PC-9 (cell line): ENCODE results near the gene SLC8A2. TPM values are rescaled to one million over a fixed set of nuclear protein-coding genes. Genes with fewer than 3 reads are reported as not detected.
A peak's percentile ranks its signal among the peaks of the same experiment; 100 is the strongest.

Experiments used
- Bru-seq: library from RNA; stranded (reverse); fragments of 400-500 nt; gene quantifications from one replicate; lab custom pipeline; 2021; lab: Mats Ljungman, UMichigan
- BruChase-seq, 2 experiments: library from RNA; stranded (reverse); fragments of 400-500 nt; gene quantifications; one replicate each; lab custom pipeline; 2021; lab: Mats Ljungman, UMichigan
- BruUV-seq: library from RNA; stranded (reverse); fragments of 400-500 nt; replicated peaks from 2 replicates; lab custom pipeline; 2021; lab: Mats Ljungman, UMichigan
- CTCF ChIA-PET: fragments of 300-600 bp; sonication (Branson Sonifier 250); formaldehyde crosslinking; loops from one replicate; lab custom pipeline; 2022; ENCODE audit warnings: antibody characterized with exemption; lab: Charles Lee
- POLR2A ChIA-PET: fragments of 300-600 bp; sonication (Branson Sonifier 250); formaldehyde crosslinking; loops from one replicate; lab custom pipeline; 2022; ENCODE audit warnings: antibody characterized with exemption; ENCODE audit not compliant: unreplicated experiment; lab: Charles Lee
- DNase-seq, 2 experiments: peaks; one replicate each; pipeline versions ENCODE4 v3.0.0 to v3.0.0-alpha.2; 2015 to 2022; ENCODE audit warnings: mixed read lengths in 1 of 2
- H2AFZ ChIP-seq: fragments of 200-600 bp; sonication (generic); 2 replicates; pipeline ENCODE4 v1.8.1; 2017; ENCODE audit warnings: antibody characterized with exemption
- H3F3A ChIP-seq: fragments of 200-600 bp; sonication (generic); 2 replicates; pipeline ENCODE4 v1.8.1; 2017; ENCODE audit warnings: antibody characterized with exemption, mild to moderate bottlenecking, low read depth; ENCODE audit not compliant: insufficient read depth
- H3K27ac ChIP-seq: fragments of 200-600 bp; sonication (generic); 2 replicates; pipeline ENCODE4 v1.6.1; 2016; ENCODE audit warnings: mixed run types
- H3K27me3 ChIP-seq: fragments of 200-600 bp; sonication (generic); 2 replicates; pipeline ENCODE4 v1.6.1; 2016; ENCODE audit warnings: low read depth, mixed run types; ENCODE audit not compliant: insufficient read depth
- H3K36me3 ChIP-seq: fragments of 200-600 bp; sonication (generic); 2 replicates; pipeline ENCODE4 v1.6.1; 2016; ENCODE audit warnings: low read depth, mixed run types
- H3K4me1 ChIP-seq: fragments of 200-600 bp; sonication (generic); replicated peaks from 2 replicates; pipeline ENCODE4 v1.6.1; 2016; ENCODE audit warnings: mixed run types; ENCODE audit not compliant: insufficient read depth
- H3K4me2 ChIP-seq: fragments of 200-600 bp; sonication (generic); 2 replicates; pipeline ENCODE4 v1.6.1; 2017; ENCODE audit warnings: mixed run types
- H3K4me3 ChIP-seq: fragments of 200-600 bp; sonication (generic); 2 replicates; pipeline ENCODE4 v1.6.1; 2016; ENCODE audit warnings: mixed run types
- H3K79me2 ChIP-seq: fragments of 200-600 bp; sonication (generic); 2 replicates; pipeline ENCODE4 v1.6.1; 2017; ENCODE audit warnings: low read depth, mixed run types
- H3K9me2 ChIP-seq: fragments of 200-600 bp; sonication (generic); 2 replicates; pipeline ENCODE4 v1.8.1; 2017; ENCODE audit warnings: mild to moderate bottlenecking; ENCODE audit not compliant: insufficient read depth
- H3K9me3 ChIP-seq: fragments of 200-600 bp; sonication (generic); 2 replicates; pipeline ENCODE4 v1.8.1; 2016; ENCODE audit warnings: low read depth; ENCODE audit not compliant: insufficient read depth
- H4K20me1 ChIP-seq: fragments of 200-600 bp; sonication (generic); 2 replicates; pipeline ENCODE4 v1.8.1; 2017; ENCODE audit not compliant: insufficient read depth
- EZH2 ChIP-seq: fragments of 200-600 bp; sonication (generic); IDR thresholded peaks from 2 replicates; pipeline ENCODE4 v1.8.0; 2017; ENCODE audit warnings: antibody characterized with exemption, low read depth
- intact Hi-C: fragments of 100-400 bp; cut with micrococcal nuclease; formaldehyde crosslinking; loops from one replicate; pipeline ENCODE4 v1.10.0; 2022; ENCODE audit not compliant: unreplicated experiment
- long read RNA-seq: library from polyadenylated mRNA; stranded (forward); transcript quantifications from one replicate; pipeline ENCODE4 v2.0.0, GENCODE V29; 2022
- total RNA-seq: library from RNA; stranded (reverse); gene quantifications from 2 replicates; pipeline ENCODE4 v1.2.3, GENCODE V29; 2021
- TF ChIP-seq, protein P1 (sequence below): fragments of 200-600 bp; sonication (generic); conservative IDR thresholded peaks from 2 replicates; pipeline ENCODE4 v1.6.1; 2017; ENCODE audit warnings: mixed run types, antibody characterized with exemption, mild to moderate bottlenecking, moderate library complexity

The SLC8A2 gene, protein sequence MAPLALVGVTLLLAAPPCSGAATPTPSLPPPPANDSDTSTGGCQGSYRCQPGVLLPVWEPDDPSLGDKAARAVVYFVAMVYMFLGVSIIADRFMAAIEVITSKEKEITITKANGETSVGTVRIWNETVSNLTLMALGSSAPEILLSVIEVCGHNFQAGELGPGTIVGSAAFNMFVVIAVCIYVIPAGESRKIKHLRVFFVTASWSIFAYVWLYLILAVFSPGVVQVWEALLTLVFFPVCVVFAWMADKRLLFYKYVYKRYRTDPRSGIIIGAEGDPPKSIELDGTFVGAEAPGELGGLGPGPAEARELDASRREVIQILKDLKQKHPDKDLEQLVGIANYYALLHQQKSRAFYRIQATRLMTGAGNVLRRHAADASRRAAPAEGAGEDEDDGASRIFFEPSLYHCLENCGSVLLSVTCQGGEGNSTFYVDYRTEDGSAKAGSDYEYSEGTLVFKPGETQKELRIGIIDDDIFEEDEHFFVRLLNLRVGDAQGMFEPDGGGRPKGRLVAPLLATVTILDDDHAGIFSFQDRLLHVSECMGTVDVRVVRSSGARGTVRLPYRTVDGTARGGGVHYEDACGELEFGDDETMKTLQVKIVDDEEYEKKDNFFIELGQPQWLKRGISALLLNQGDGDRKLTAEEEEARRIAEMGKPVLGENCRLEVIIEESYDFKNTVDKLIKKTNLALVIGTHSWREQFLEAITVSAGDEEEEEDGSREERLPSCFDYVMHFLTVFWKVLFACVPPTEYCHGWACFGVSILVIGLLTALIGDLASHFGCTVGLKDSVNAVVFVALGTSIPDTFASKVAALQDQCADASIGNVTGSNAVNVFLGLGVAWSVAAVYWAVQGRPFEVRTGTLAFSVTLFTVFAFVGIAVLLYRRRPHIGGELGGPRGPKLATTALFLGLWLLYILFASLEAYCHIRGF
- total RNA-seq (not detected in 2 replicates), Bru-seq, nascent RNA (percentile 5 among the genes with signal in this experiment), BruChase-seq, experiment 1, labeled RNA remaining after a 2-hour chase (percentile 5 among the genes with signal in this experiment), BruChase-seq, experiment 2, labeled RNA remaining after a 6-hour chase (percentile 11 among the genes with signal in this experiment)
- long read RNA-seq = 0 reads

DNA sequence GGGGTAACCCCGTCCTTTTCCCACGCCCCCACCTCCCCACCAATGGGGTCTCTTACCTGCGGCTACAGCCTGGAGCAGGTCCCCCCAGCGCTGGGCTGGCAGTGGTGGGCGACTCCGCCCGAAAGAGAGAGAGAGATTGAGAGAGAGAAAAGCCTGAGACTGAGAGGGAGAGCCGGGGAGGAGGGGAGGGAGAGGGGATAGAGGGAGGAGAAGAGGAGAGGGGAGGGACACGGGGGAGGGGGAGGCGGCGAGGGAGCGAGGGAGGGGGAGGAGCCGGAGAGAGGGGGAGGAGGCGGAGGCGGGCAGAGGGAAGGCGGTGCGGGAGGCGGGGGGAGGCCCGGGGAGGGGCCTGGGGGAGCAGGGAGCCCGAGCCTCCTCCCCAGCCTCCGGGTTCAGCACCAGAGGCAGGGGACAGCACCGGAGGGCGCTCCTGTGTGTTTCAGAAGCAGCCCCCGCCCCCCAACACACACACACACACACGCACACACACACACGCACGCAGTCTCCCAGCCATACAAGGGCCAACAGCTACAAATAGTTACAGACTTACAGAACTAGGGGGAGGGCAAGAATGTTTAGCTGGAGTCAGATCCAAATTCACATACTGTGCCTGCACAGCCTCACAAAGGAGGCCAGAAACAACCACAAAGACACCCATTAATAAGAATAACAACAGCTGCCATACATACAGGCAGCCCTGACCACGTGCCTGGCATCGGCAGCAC, at the start of gene SLC8A2:
SLC8A2 (minus strand) TSS at position 161 of the 725 bp plus-strand sequence. CDS start 5,490 bp downstream, outside the sequence.
- ChIA-PET CTCF (interaction anchor here (0.6 kb wide), 1 partner anchor 797 kb away, joined by 4 read pairs; no protein-coding TSS in a partner anchor), POLR2A (no interaction called here)
- H3K9me2 ChIP-seq = no peaks in the 10 kb centered on the region
- DNase-seq = peak; percentile 45 to 69
- H3K36me3 ChIP-seq = no peaks in the 10 kb centered on the region
- BruUV-seq = no TSS peak
- no peaks in the 10 kb centered on the region for H3K9me3 ChIP-seq
- H3K27ac ChIP-seq = no peak within 1 kb of the TSS
- H3K79me2 ChIP-seq = no peaks in the 10 kb centered on the region
- TF ChIP-seq, protein P1, sequence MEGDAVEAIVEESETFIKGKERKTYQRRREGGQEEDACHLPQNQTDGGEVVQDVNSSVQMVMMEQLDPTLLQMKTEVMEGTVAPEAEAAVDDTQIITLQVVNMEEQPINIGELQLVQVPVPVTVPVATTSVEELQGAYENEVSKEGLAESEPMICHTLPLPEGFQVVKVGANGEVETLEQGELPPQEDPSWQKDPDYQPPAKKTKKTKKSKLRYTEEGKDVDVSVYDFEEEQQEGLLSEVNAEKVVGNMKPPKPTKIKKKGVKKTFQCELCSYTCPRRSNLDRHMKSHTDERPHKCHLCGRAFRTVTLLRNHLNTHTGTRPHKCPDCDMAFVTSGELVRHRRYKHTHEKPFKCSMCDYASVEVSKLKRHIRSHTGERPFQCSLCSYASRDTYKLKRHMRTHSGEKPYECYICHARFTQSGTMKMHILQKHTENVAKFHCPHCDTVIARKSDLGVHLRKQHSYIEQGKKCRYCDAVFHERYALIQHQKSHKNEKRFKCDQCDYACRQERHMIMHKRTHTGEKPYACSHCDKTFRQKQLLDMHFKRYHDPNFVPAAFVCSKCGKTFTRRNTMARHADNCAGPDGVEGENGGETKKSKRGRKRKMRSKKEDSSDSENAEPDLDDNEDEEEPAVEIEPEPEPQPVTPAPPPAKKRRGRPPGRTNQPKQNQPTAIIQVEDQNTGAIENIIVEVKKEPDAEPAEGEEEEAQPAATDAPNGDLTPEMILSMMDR = no peak
- TF ChIP-seq EZH2 = no peak
- no peak within 1 kb of the TSS for H3K4me3 ChIP-seq
- no peaks in the 10 kb centered on the region for H4K20me1 ChIP-seq
- H2AFZ ChIP-seq = no peak within 1 kb of the TSS
- peaks cover 54% of the 10 kb centered on the region for H3K27me3 ChIP-seq
- 0 out of 2 replicates have a peak, but pooled peaks cover 5% of the 10 kb centered on the region for H3F3A ChIP-seq
- no peaks in the 10 kb centered on the region for H3K4me1 ChIP-seq
- H3K4me2 ChIP-seq = no peak within 1 kb of the TSS
- intact Hi-C loops = no loop called here

DNA sequence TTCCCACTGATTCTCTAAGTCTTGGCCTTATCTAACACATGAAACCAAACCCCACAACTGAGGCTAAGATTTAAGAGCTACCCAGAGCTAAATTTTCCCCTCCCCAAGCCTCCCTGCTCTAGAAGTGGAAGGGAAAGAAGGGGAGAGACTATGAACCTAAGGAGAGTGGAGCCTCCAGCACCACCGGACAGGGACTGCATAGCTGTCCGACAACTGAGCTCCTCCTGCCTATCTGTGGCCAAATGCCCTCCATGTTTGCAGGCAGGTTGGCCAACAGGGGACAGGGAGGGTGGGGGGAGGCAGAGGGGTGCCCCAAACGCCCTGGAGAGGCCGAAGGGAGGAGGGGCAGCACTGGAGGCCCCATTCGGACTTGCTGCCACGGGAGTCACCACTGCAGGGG, 49.1 kb upstream of the SLC8A2 start:
- Histone ChIP-seq H3K79me2 (no peaks in the 10 kb centered on the region), H4K20me1 (no peaks in the 10 kb centered on the region), H3K4me3 (no peak overlapping the region), H3K9me2 (no peaks in the 10 kb centered on the region), H3K4me2 (no peak overlapping the region), H3F3A (no peaks in the 10 kb centered on the region), H3K27ac (no peak overlapping the region), H3K4me1 (0 out of 2 replicates have a peak, but pooled peaks cover 4% of the 10 kb centered on the region), H3K9me3 (no peaks in the 10 kb centered on the region), H2AFZ (no peak overlapping the region), H3K36me3 (no peaks in the 10 kb centered on the region), H3K27me3 (no peaks in the 10 kb centered on the region)
- DNase-seq = no peak
- intact Hi-C loops = no loop called here
- BruUV-seq = no TSS peak
- ChIA-PET CTCF (interaction anchor here (0.6 kb wide), 1 partner anchor 147 kb away, joined by 4 read pairs; no protein-coding TSS in a partner anchor), POLR2A (no interaction called here)
- TF ChIP-seq EZH2 = no peak
- TF ChIP-seq, protein P1 = no peak
